SK-N-SH treated with all-trans-retinoic acid at 6 μM for 48 hours (cell line): Measurements from ENCODE around the gene TSEN2.

Source experiments
- ATAC-seq: fragments of 200-7000 bp; cut with Tn5 transposase; 3 replicates; pipeline ENCODE4 v1.9.1; 2020; ENCODE audit warnings: mild to moderate bottlenecking, moderate library complexity
- ARNTL ChIP-seq: fragments of 450-650 bp; formaldehyde crosslinking; IDR thresholded peaks from 2 replicates; pipeline ENCODE4 v1.5.0; 2020; ENCODE audit warnings: low read depth, mild to moderate bottlenecking, moderate library complexity, borderline replicate concordance
- CSDC2 ChIP-seq: fragments of 250-450 bp; sonication (Bioruptor Pico); IDR thresholded peaks from 2 replicates; pipeline ENCODE4 v1.5.0; 2020; ENCODE audit warnings: mild to moderate bottlenecking, moderate library complexity
- ESRRG ChIP-seq: fragments of 250-450 bp; sonication (Bioruptor Pico); IDR thresholded peaks from 2 replicates; pipeline ENCODE4 v1.6.1; 2021; ENCODE audit warnings: mild to moderate bottlenecking
- GLIS3 ChIP-seq: fragments of 250-450 bp; sonication (Bioruptor Pico); IDR thresholded peaks from 2 replicates; pipeline ENCODE4 v1.5.0; 2020; ENCODE audit warnings: mild to moderate bottlenecking, moderate library complexity
- ISL1 ChIP-seq: fragments of 250-450 bp; sonication (Bioruptor Pico); IDR thresholded peaks from 2 replicates; pipeline ENCODE4 v2.1.2; 2022; ENCODE audit warnings: mild to moderate bottlenecking, moderate library complexity
- PPARA ChIP-seq: fragments of 250-450 bp; sonication (Bioruptor Pico); IDR thresholded peaks from 2 replicates; pipeline ENCODE4 v1.5.0; 2020; ENCODE audit warnings: mild to moderate bottlenecking, borderline replicate concordance
- SNAI2 ChIP-seq: fragments of 250-450 bp; sonication (Bioruptor Pico); IDR thresholded peaks from 2 replicates; pipeline ENCODE4 v1.5.0; 2020; ENCODE audit warnings: mild to moderate bottlenecking, moderate library complexity
- TCF4 ChIP-seq: fragments of 250-450 bp; sonication (Bioruptor Pico); IDR thresholded peaks from 2 replicates; pipeline ENCODE4 v1.8.0; 2021; ENCODE audit warnings: mild to moderate bottlenecking, moderate library complexity, borderline replicate concordance
- TOX ChIP-seq: fragments of 250-450 bp; sonication (Bioruptor Pico); IDR thresholded peaks from 2 replicates; pipeline ENCODE4 v1.8.0; 2021; ENCODE audit warnings: mild to moderate bottlenecking, moderate library complexity, borderline replicate concordance
- ZC3H10 ChIP-seq: fragments of 250-450 bp; sonication (Bioruptor Pico); IDR thresholded peaks from 2 replicates; pipeline ENCODE4 v1.5.1; 2021; ENCODE audit warnings: mild to moderate bottlenecking, moderate library complexity
- ZFP3 ChIP-seq: fragments of 250-450 bp; sonication (Bioruptor Pico); IDR thresholded peaks from 2 replicates; pipeline ENCODE4 v1.5.0; 2020; ENCODE audit warnings: mild to moderate bottlenecking, moderate library complexity
- ZFP30 ChIP-seq: fragments of 450-650 bp; formaldehyde crosslinking; IDR thresholded peaks from 2 replicates; pipeline ENCODE4 v1.5.0; 2022; ENCODE audit warnings: mild to moderate bottlenecking, moderate library complexity
- ZNF565 ChIP-seq: fragments of 450-650 bp; formaldehyde crosslinking; conservative IDR thresholded peaks from 2 replicates; pipeline ENCODE4 v1.5.0; 2020; ENCODE audit warnings: low read depth, mild to moderate bottlenecking, moderate library complexity
- ZNF70 ChIP-seq: fragments of 450-650 bp; formaldehyde crosslinking; IDR thresholded peaks from 2 replicates; pipeline ENCODE4 v1.5.0; 2020; ENCODE audit warnings: mild to moderate bottlenecking, moderate library complexity
- ZNF8 ChIP-seq: fragments of 450-650 bp; formaldehyde crosslinking; IDR thresholded peaks from 2 replicates; pipeline ENCODE4 v1.5.0; 2020; ENCODE audit warnings: mild to moderate bottlenecking, moderate library complexity
- TF ChIP-seq, protein P1 (sequence below): fragments of 250-450 bp; sonication (Bioruptor Pico); IDR thresholded peaks from 2 replicates; pipeline ENCODE4 v1.8.0; 2021; ENCODE audit warnings: low read depth, mild to moderate bottlenecking, moderate library complexity, borderline replicate concordance
- TF ChIP-seq, protein P2 (sequence below): fragments of 250-450 bp; sonication (Bioruptor Pico); IDR thresholded peaks from 2 replicates; pipeline ENCODE4 v1.5.1; 2021; ENCODE audit warnings: mild to moderate bottlenecking, moderate library complexity
- TF ChIP-seq, protein P3 (sequence below): fragments of 250-450 bp; sonication (Bioruptor Pico); IDR thresholded peaks from 2 replicates; pipeline ENCODE4 v1.5.0; 2020; ENCODE audit warnings: mild to moderate bottlenecking, moderate library complexity

Gene TSEN2

DNA sequence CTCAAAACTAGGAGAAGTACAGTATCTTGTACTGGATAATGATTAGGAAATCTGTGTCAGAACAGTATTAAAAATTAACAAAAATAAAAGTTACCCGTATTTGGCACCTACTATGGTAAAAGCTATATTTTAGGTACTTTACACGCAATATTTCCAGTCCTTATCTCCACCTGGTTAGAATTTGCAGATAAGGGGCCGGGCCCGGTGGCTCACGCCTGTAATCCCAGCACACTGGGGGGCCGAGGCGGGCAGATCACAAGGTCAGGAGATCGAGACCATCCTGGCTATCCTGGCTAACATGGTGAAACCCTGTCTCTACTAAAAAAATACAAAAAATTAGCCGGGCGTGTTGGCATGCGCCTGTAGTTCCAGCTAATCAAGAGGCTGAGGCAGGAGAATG is 32.6 kb downstream of the TSEN2 start:
- ATAC-seq, result no peak
- TF ChIP-seq SNAI2 (CRISPR knock-in tag) (no peak), TOX (CRISPR knock-in tag) (no peak), ZNF70 (no peak), ISL1 (CRISPR knock-in tag) (no peak)
- TF ChIP-seq, protein P1, sequence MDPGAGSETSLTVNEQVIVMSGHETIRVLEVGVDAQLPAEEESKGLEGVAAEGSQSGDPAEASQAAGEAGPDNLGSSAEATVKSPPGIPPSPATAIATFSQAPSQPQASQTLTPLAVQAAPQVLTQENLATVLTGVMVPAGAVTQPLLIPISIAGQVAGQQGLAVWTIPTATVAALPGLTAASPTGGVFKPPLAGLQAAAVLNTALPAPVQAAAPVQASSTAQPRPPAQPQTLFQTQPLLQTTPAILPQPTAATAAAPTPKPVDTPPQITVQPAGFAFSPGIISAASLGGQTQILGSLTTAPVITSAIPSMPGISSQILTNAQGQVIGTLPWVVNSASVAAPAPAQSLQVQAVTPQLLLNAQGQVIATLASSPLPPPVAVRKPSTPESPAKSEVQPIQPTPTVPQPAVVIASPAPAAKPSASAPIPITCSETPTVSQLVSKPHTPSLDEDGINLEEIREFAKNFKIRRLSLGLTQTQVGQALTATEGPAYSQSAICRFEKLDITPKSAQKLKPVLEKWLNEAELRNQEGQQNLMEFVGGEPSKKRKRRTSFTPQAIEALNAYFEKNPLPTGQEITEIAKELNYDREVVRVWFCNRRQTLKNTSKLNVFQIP (CRISPR knock-in tag), result no peak

DNA sequence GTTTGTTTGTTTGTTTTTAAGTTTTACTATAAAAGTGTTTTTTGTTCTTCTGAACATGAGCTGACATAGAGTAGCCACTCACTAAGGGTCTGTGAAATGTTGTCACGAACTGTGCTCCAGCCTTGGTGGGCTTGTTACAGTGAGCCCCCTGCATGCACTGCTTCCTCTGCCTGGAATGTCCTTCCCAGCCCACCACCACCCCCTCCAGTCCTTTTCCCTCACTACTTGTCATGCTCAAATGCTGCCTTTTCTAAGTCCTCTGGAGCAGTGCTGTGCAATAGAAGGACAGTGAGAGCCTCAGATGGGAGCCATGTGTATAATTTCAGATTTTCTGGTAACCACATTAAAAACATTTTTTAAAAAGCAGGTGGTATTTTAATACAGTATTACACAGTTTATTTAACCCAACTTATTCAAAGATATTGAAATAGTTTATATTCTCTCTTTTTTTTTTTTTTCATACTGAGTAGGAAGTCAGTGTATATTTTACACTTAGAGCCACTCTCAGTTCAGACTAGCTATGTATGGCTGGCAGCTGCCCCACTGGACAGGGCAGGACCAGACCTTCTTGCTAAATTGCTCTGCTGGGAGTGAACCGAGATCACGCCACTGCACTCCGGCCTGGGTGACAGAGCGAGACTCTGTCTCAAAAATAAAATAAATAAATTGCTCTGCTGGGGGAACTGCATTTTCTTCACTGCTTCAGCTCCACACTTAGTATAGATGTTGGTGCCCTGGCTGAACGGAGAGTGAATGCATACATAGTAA is 34.2 kb downstream of the TSEN2 start:
- ATAC-seq, result no peak
- TF ChIP-seq, protein P2, sequence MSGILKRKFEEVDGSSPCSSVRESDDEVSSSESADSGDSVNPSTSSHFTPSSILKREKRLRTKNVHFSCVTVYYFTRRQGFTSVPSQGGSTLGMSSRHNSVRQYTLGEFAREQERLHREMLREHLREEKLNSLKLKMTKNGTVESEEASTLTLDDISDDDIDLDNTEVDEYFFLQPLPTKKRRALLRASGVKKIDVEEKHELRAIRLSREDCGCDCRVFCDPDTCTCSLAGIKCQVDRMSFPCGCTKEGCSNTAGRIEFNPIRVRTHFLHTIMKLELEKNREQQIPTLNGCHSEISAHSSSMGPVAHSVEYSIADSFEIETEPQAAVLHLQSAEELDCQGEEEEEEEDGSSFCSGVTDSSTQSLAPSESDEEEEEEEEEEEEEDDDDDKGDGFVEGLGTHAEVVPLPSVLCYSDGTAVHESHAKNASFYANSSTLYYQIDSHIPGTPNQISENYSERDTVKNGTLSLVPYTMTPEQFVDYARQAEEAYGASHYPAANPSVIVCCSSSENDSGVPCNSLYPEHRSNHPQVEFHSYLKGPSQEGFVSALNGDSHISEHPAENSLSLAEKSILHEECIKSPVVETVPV (CRISPR knock-in tag), result no peak
- TF ChIP-seq ZNF8, result no peak
- TF ChIP-seq TOX (CRISPR knock-in tag), result no peak
- no peak for TF ChIP-seq GLIS3 (CRISPR knock-in tag)
- TF ChIP-seq, protein P3, sequence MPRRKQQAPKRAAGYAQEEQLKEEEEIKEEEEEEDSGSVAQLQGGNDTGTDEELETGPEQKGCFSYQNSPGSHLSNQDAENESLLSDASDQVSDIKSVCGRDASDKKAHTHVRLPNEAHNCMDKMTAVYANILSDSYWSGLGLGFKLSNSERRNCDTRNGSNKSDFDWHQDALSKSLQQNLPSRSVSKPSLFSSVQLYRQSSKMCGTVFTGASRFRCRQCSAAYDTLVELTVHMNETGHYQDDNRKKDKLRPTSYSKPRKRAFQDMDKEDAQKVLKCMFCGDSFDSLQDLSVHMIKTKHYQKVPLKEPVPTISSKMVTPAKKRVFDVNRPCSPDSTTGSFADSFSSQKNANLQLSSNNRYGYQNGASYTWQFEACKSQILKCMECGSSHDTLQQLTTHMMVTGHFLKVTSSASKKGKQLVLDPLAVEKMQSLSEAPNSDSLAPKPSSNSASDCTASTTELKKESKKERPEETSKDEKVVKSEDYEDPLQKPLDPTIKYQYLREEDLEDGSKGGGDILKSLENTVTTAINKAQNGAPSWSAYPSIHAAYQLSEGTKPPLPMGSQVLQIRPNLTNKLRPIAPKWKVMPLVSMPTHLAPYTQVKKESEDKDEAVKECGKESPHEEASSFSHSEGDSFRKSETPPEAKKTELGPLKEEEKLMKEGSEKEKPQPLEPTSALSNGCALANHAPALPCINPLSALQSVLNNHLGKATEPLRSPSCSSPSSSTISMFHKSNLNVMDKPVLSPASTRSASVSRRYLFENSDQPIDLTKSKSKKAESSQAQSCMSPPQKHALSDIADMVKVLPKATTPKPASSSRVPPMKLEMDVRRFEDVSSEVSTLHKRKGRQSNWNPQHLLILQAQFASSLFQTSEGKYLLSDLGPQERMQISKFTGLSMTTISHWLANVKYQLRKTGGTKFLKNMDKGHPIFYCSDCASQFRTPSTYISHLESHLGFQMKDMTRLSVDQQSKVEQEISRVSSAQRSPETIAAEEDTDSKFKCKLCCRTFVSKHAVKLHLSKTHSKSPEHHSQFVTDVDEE (CRISPR knock-in tag), result no peak
- no peak for TF ChIP-seq ZFP3 (CRISPR knock-in tag)
- TF ChIP-seq TCF4 (CRISPR knock-in tag), result no peak
- no peak for TF ChIP-seq ISL1 (CRISPR knock-in tag)
- no peak for TF ChIP-seq SNAI2 (CRISPR knock-in tag)
- no peak for TF ChIP-seq ZNF565 (CRISPR knock-in tag)
- TF ChIP-seq, protein P1 (CRISPR knock-in tag), result no peak
- TF ChIP-seq ZFP30 (CRISPR knock-in tag), result no peak
- TF ChIP-seq ARNTL (CRISPR knock-in tag), result no peak
- no peak for TF ChIP-seq CSDC2
- no peak for TF ChIP-seq ESRRG (CRISPR knock-in tag)
- no peak for TF ChIP-seq ZC3H10 (CRISPR knock-in tag)
- TF ChIP-seq ZNF70, result no peak
- no peak for TF ChIP-seq PPARA (CRISPR knock-in tag)

DNA sequence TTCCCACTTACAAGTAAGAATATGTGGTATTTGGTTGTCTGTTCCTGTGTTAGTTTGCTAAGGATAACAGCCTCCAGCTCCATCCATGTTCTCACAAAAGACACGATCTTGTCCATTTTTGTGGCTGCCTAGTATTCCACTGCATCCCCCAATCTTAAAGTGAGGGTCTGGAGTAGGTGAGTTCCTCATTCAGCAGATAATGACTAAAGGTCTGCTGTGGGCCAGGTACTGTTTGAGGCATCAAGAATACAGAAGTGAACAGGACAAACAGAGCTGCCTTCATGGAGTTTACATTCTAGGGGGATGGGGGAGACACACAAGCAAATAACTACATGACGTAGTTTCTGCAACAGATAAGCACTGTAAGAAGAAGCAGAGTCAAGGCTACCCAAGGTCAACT is 36.7 kb downstream of the TSEN2 start:
- TF ChIP-seq ZC3H10 (CRISPR knock-in tag) (no peak), ARNTL (CRISPR knock-in tag) (no peak), CSDC2 (no peak)
- TF ChIP-seq, protein P1 (CRISPR knock-in tag), result no peak
- TF ChIP-seq, protein P2 (CRISPR knock-in tag), result no peak
- no peak for ATAC-seq
